H1 (cell line): Measurements from ENCODE around the gene TWF2. TPM values are rescaled to one million over a fixed set of nuclear protein-coding genes. Genes with fewer than 3 reads are reported as not detected.

Experiments used
- CTCF ChIA-PET: fragments of 300-600 bp; sonication (Branson Sonifier 250); formaldehyde crosslinking; loops from one replicate; lab custom pipeline; 2021; ENCODE audit not compliant: partially characterized antibody; lab: Charles Lee
- POLR2A ChIA-PET: fragments of 300-600 bp; sonication (Branson Sonifier 250); formaldehyde crosslinking; loops from one replicate; lab custom pipeline; 2021; ENCODE audit warnings: inconsistent platforms; ENCODE audit not compliant: partially characterized antibody; lab: Charles Lee
- DNase-seq, 2 experiments: peaks; one replicate each; pipeline versions ENCODE4 v3.0.0 to v3.0.0-alpha.2; 2010 to 2022; ENCODE audit warnings: low spot score in 2 of 2, low read depth in 1 of 2, mixed read lengths in 1 of 2
- FAIRE-seq: peaks from 2 replicates; lab custom pipeline; 2011; peaks lifted over from hg19 to GRCh38; lab: Jason Lieb, UNC
- H2AFZ ChIP-seq: 2 replicates; pipeline ENCODE4 v1.8.1; 2012; ENCODE audit warnings: low read length, inconsistent platforms
- H2AK5ac ChIP-seq: 2 replicates; pipeline ENCODE4 v1.6.1; 2013; ENCODE audit warnings: low read depth, low read length
- H2BK120ac ChIP-seq: replicated peaks from 2 replicates; pipeline ENCODE3; 2013; ENCODE audit warnings: low read depth, low read length, inconsistent platforms
- H2BK12ac ChIP-seq: 2 replicates; pipeline ENCODE4 v1.6.1; 2013; ENCODE audit warnings: low read depth, low read length
- H2BK15ac ChIP-seq: 2 replicates; pipeline ENCODE4 v1.6.1; 2013; ENCODE audit warnings: low read length
- H2BK20ac ChIP-seq: 2 replicates; pipeline ENCODE4 v1.6.1; 2013; ENCODE audit warnings: low read length
- H2BK5ac ChIP-seq: 2 replicates; pipeline ENCODE4 v1.6.1; 2013; ENCODE audit warnings: low read depth, low read length
- H3K14ac ChIP-seq: 2 replicates; pipeline ENCODE4 v1.6.1; 2013; ENCODE audit warnings: inconsistent platforms; ENCODE audit not compliant: insufficient read length
- H3K18ac ChIP-seq: 2 replicates; pipeline ENCODE4 v1.6.1; 2013; ENCODE audit warnings: low read length; ENCODE audit errors: extremely low read depth
- H3K23ac ChIP-seq: 2 replicates; pipeline ENCODE4 v1.6.1; 2013; ENCODE audit warnings: inconsistent platforms; ENCODE audit not compliant: insufficient read length
- H3K23me2 ChIP-seq: 2 replicates; pipeline ENCODE4 v1.6.1; 2013; ENCODE audit warnings: low read depth, low read length
- H3K27ac ChIP-seq: 2 replicates; pipeline ENCODE4 v1.6.1; 2011; ENCODE audit warnings: low read depth, low read length, inconsistent platforms
- H3K27me3 ChIP-seq, 4 experiments: replicated peaks in 1 of 4; 1 replicate in 1 of 4; 2 replicates in 3 of 4; pipeline versions ENCODE4 v1.6.1 to v1.8.1; 2011 to 2013; ENCODE audit warnings: low read length in 3 of 4, mild to moderate bottlenecking in 3 of 4, inconsistent platforms in 2 of 4, mixed read lengths in 2 of 4, moderate library complexity in 1 of 4; ENCODE audit not compliant: control insufficient read depth in 3 of 4, insufficient read depth in 3 of 4; ENCODE audit errors: extremely low read depth in 1 of 4
- H3K36me3 ChIP-seq, 4 experiments: 2 replicates each; pipeline versions ENCODE4 v1.6.1 to v1.8.1; 2011 to 2013; ENCODE audit warnings: mild to moderate bottlenecking in 4 of 4, low read length in 3 of 4, moderate library complexity in 2 of 4, control low read depth in 1 of 4, inconsistent platforms in 1 of 4; ENCODE audit not compliant: insufficient read depth in 4 of 4, control insufficient read depth in 2 of 4
- H3K4ac ChIP-seq: replicated peaks from 2 replicates; pipeline ENCODE3; 2013; ENCODE audit warnings: low read length, low read depth, mixed read lengths, inconsistent platforms; ENCODE audit not compliant: insufficient read length
- H3K4me1 ChIP-seq, 4 experiments: replicated peaks in 1 of 4; 1 replicate in 1 of 4; 2 replicates in 3 of 4; pipeline versions ENCODE4 v1.6.1 to v1.8.1; 2011 to 2013; ENCODE audit warnings: low read length in 3 of 4, inconsistent platforms in 2 of 4, mixed read lengths in 1 of 4; ENCODE audit not compliant: insufficient read depth in 4 of 4, control insufficient read depth in 3 of 4
- H3K4me2 ChIP-seq, 2 experiments: 2 replicates each; pipeline versions ENCODE4 v1.6.1 to v1.8.1; 2011 to 2013; ENCODE audit warnings: low read depth in 2 of 2, low read length in 2 of 2, control low read depth in 1 of 2, inconsistent platforms in 1 of 2, mild to moderate bottlenecking in 1 of 2; ENCODE audit not compliant: insufficient read depth in 1 of 2
- H3K4me3 ChIP-seq, 4 experiments: fragments of 200-600, 300-600 bp in 1 of 4; sonication (generic), shearing (Covaris generic), sonication (Bioruptor Twin) in 1 of 4; 2 replicates each; pipeline versions ENCODE4 v1.5.1 to v1.8.1; 2011 to 2016; ENCODE audit warnings: low read length in 4 of 4, low read depth in 3 of 4, control low read depth in 2 of 4, inconsistent platforms in 2 of 4, mild to moderate bottlenecking in 2 of 4, mixed read lengths in 1 of 4, moderate library complexity in 1 of 4; ENCODE audit not compliant: insufficient read depth in 2 of 4; ENCODE audit errors: extremely low read depth in 1 of 4
- H3K56ac ChIP-seq: replicated peaks from 2 replicates; pipeline ENCODE3; 2013; ENCODE audit warnings: low read depth, mild to moderate bottlenecking, mixed read lengths, low read length, inconsistent platforms; ENCODE audit not compliant: insufficient read length
- H3K79me1 ChIP-seq: 2 replicates; pipeline ENCODE4 v1.6.1; 2013; ENCODE audit warnings: low read depth, low read length, control low read depth
- H3K79me2 ChIP-seq, 2 experiments: 2 replicates each; pipeline versions ENCODE4 v1.6.1 to v1.8.1; 2012 to 2013; ENCODE audit warnings: low read length in 2 of 2, mild to moderate bottlenecking in 2 of 2, inconsistent platforms in 1 of 2; ENCODE audit not compliant: insufficient read depth in 2 of 2, control insufficient read depth in 1 of 2
- H3K9ac ChIP-seq, 4 experiments: replicated peaks in 1 of 4; 1 replicate in 1 of 4; 2 replicates in 3 of 4; pipeline versions ENCODE4 v1.6.1 to v1.8.1; 2011 to 2013; ENCODE audit warnings: low read depth in 3 of 4, low read length in 3 of 4, control low read depth in 2 of 4, mild to moderate bottlenecking in 2 of 4, moderate library complexity in 2 of 4, inconsistent platforms in 1 of 4; ENCODE audit errors: extremely low read depth in 1 of 4
- H3K9me3 ChIP-seq, 2 experiments: 2 replicates each; pipeline versions ENCODE4 v1.6.1 to v1.8.1; 2012 to 2013; ENCODE audit warnings: mild to moderate bottlenecking in 2 of 2, moderate library complexity in 2 of 2, control low read depth in 1 of 2, inconsistent platforms in 1 of 2, low read depth in 1 of 2, low read length in 1 of 2, mixed read lengths in 1 of 2; ENCODE audit not compliant: insufficient read depth in 2 of 2
- H4K20me1 ChIP-seq, 2 experiments: replicated peaks in 1 of 2; 2 replicates each; pipeline versions ENCODE3 to v1.8.1; 2011 to 2013; ENCODE audit warnings: inconsistent platforms in 2 of 2, low read length in 2 of 2, mild to moderate bottlenecking in 1 of 2; ENCODE audit not compliant: insufficient read depth in 2 of 2, control insufficient read depth in 1 of 2
- H4K5ac ChIP-seq: 2 replicates; pipeline ENCODE4 v1.6.1; 2013; ENCODE audit warnings: low read length, low read depth, mixed read lengths, inconsistent platforms; ENCODE audit not compliant: insufficient read length
- H4K8ac ChIP-seq: 2 replicates; pipeline ENCODE4 v1.8.0; 2013; ENCODE audit warnings: mild to moderate bottlenecking, moderate library complexity, low read length, inconsistent platforms; ENCODE audit not compliant: insufficient read depth; ENCODE audit errors: extremely low read depth
- H4K91ac ChIP-seq: replicated peaks from 2 replicates; pipeline ENCODE3; 2013; ENCODE audit warnings: low read length, mixed read lengths, inconsistent platforms; ENCODE audit not compliant: insufficient read length
- CTCF ChIP-seq, 3 experiments: IDR thresholded peaks; 1 replicate in 2 of 3; 2 replicates in 1 of 3; pipeline versions ENCODE4 v1.5.1 to v1.6.1; 2011; ENCODE audit warnings: low read length in 3 of 3, mild to moderate bottlenecking in 3 of 3, inconsistent platforms in 2 of 3, low read depth in 1 of 3, moderate library complexity in 1 of 3; ENCODE audit not compliant: insufficient read depth in 1 of 3; ENCODE audit errors: control extremely low read depth in 1 of 3
- HDAC6 ChIP-seq: IDR thresholded peaks from one replicate; pipeline ENCODE4 v1.7.1; 2012; ENCODE audit warnings: low read depth, mild to moderate bottlenecking, inconsistent platforms, low read length, moderate library complexity
- RAD21 ChIP-seq, 2 experiments: IDR thresholded peaks in 1 of 2; conservative IDR thresholded peaks in 1 of 2; 2 replicates each; pipeline ENCODE4 v1.6.1; 2011; ENCODE audit warnings: low read depth in 2 of 2, low read length in 2 of 2, improper control_type of control experiment in 1 of 2, inconsistent platforms in 1 of 2, mild to moderate bottlenecking in 1 of 2, moderate library complexity in 1 of 2
- WGBS, 2 experiments: shearing (Covaris generic) in 1 of 2; methylation state at CpG; one replicate each; pipeline versions ENCODE4 v1.1.6 to v1.1.7; 2013 to 2015; ENCODE audit warnings: low lambda C conversion rate in 2 of 2, mixed read lengths in 2 of 2, inconsistent platforms in 1 of 2, low coverage in 1 of 2, missing lambda C conversion rate in 1 of 2; ENCODE audit not compliant: insufficient replicate concordance in 2 of 2, insufficient coverage in 1 of 2, insufficient read length in 1 of 2; ENCODE audit errors: extremely low coverage in 1 of 2, missing lambda C conversion rate in 1 of 2; 5-methylcytosine and 5-hydroxymethylcytosine counted together
- polyA plus RNA-seq, 7 experiments: library from polyadenylated mRNA; depleted of rRNA in 3 of 7; stranded (reverse) in 5 of 7; unstranded in 2 of 7; fragments of >200 nt in 5 of 7; fragments of 200-250 nt in 2 of 7; gene quantifications; 1 replicate in 5 of 7; 2 replicates in 1 of 7; 4 replicates in 1 of 7; pipeline versions ENCODE4 v1.2.1 to v1.2.3, GENCODE V29; 2011 to 2013; ENCODE audit warnings: missing spikeins in 2 of 7, mixed read lengths in 2 of 7
- total RNA-seq: library from RNA; stranded (reverse); fragmentation: NEBNext Ultra II Directional; extraction: Animal tissue kit (Norgen Biotek cat#: 25700); gene quantifications from 2 replicates; pipeline ENCODE4 v1.2.1, GENCODE V29; 2021

TWF2 gene
- total and polyA plus RNA-seq, 2 of the 8 experiments (the other 6 are each of a cell fraction or from before 2014, with no cell fraction given): 65.2 to 90.4 TPM

GRCh38 chr3:52232279-52233107 is 6.5 kb downstream of the TWF2 start:
- H2BK15ac ChIP-seq: no peak overlapping the region
- DNase-seq (no peak), FAIRE-seq (no peak)
- no peak overlapping the region for H3K27ac ChIP-seq
- peaks cover 9% of the 10 kb centered on the region for H3K79me1 ChIP-seq
- H3K4me3 ChIP-seq: no peak overlapping the region
- WGBS, 2 experiments: 88% methylated on average over 23 of the region's 28 CpGs; no CpG with 5 or more reads in 1 of the 2 experiments
- peaks cover 0 to 19% (median 12%) of the 10 kb centered on the region in 4 experiments; a peak in 6 of 7 replicates for H3K4me1 ChIP-seq
- no peaks in the 10 kb centered on the region for H3K9me3 ChIP-seq
- H2BK20ac ChIP-seq: no peak overlapping the region
- peaks cover 10 to 13% of the 10 kb centered on the region in 2 experiments for H4K20me1 ChIP-seq
- no peaks in the 10 kb centered on the region for H3K23me2 ChIP-seq
- no peaks in the 10 kb centered on the region for H3K27me3 ChIP-seq
- peak overlapping the region; percentile 15; the same call in 1 of the 2 replicates for H4K8ac ChIP-seq
- 0 out of 2 replicates have a peak overlapping the region, but pooled peaks have one; percentile 39 for H2BK12ac ChIP-seq
- H3K9ac ChIP-seq: no peak overlapping the region
- H3K36me3 ChIP-seq: peaks cover 5 to 17% (median 11%) of the 10 kb centered on the region in 4 experiments; a peak in 5 of 8 replicates
- H4K91ac ChIP-seq: no peak overlapping the region
- H4K5ac ChIP-seq: no peak overlapping the region
- H2AFZ ChIP-seq: no peak overlapping the region
- no peak overlapping the region for H2AK5ac ChIP-seq
- POLR2A ChIA-PET: interaction anchor here (0.6 to 3.7 kb wide), 9 partner anchors 8 to 398 kb away, joined by 3 to 13 read pairs (median 7); partner anchors contain the start of genes PPM1M, RPL29 and WDR82
- no peak overlapping the region for H3K4ac ChIP-seq
- TF ChIP-seq RAD21 (IDR thresholded peaks at IDR 0.05 in 1 of 2, conservative IDR thresholded peaks at IDR 0.05 in 1 of 2; ENCODE audit: low read depth in 2 of 2, low read length in 2 of 2): peak; percentile 56 to 62
- peak in 2 of 3 experiments; percentile 40 to 52; a peak in 3 of 4 replicates for TF ChIP-seq CTCF (IDR thresholded peaks at IDR 0.05; ENCODE audit: control extremely low read depth in 1 of 3, insufficient read depth in 1 of 3, low read depth in 1 of 3, low read length in 3 of 3)
- TF ChIP-seq HDAC6: no peak
- no peak overlapping the region for H3K56ac ChIP-seq
- CTCF ChIA-PET: interaction anchor here (0.6 to 14.4 kb wide), 41 partner anchors 15 to 229 kb away, joined by 3 to 336 read pairs (median 4); partner anchors contain the start of genes PPM1M, SEMA3G, TLR9 and WDR82
- no peak overlapping the region for H3K4me2 ChIP-seq
- no peak overlapping the region for H2BK120ac ChIP-seq
- H2BK5ac ChIP-seq: no peak overlapping the region; the same call in 1 of the 2 replicates
- no peak overlapping the region for H3K23ac ChIP-seq
- H3K14ac ChIP-seq: no peak overlapping the region
- peaks cover 0 to 8% of the 10 kb centered on the region in 2 experiments; a peak in 1 of 4 replicates for H3K79me2 ChIP-seq
- H3K18ac ChIP-seq: no peak overlapping the region
